Suprapubic skin (tissue), 3 donors: ENCODE measurements around the gene FBXO42.

Source experiments
- CTCF ChIP-seq, 2 donors: fragments of 200-600 bp in 1 of 2; fragments of 450-650 bp in 1 of 2; sonication (generic) in 1 of 2; IDR thresholded peaks; one replicate each; pipeline ENCODE4 v1.5.1; 2016 to 2019; ENCODE audit warnings: antibody characterized with exemption in 2 of 2, mild to moderate bottlenecking in 1 of 2, moderate library complexity in 1 of 2
- EP300 ChIP-seq: sonication (generic); formaldehyde crosslinking; IDR thresholded peaks from one replicate; pipeline ENCODE4 v1.6.1; 2017; ENCODE audit warnings: antibody characterized with exemption

- TF ChIP-seq EP300 (no peak), CTCF (IDR thresholded peaks at IDR 0.05) (no peak)
These were observed 152.6 kb downstream of the FBXO42 start for GRCh38 chr1:16199700-16200099.
